Measurements from ENCODE around the gene CFAP92.
A peak's percentile ranks its signal among the peaks of the same experiment; 100 is the strongest.

Gene CFAP92

GRCh38 chr3:129016356-129016719 is 22.5 kb upstream of the CFAP92 start:
- CTCF ChIA-PET: interaction anchor here (0.9 to 6.1 kb wide), 8 partner anchors 8 to 229 kb away, joined by 3 to 44 read pairs (median 10); no protein-coding TSS in a partner anchor
- TF ChIP-seq, protein P1, sequence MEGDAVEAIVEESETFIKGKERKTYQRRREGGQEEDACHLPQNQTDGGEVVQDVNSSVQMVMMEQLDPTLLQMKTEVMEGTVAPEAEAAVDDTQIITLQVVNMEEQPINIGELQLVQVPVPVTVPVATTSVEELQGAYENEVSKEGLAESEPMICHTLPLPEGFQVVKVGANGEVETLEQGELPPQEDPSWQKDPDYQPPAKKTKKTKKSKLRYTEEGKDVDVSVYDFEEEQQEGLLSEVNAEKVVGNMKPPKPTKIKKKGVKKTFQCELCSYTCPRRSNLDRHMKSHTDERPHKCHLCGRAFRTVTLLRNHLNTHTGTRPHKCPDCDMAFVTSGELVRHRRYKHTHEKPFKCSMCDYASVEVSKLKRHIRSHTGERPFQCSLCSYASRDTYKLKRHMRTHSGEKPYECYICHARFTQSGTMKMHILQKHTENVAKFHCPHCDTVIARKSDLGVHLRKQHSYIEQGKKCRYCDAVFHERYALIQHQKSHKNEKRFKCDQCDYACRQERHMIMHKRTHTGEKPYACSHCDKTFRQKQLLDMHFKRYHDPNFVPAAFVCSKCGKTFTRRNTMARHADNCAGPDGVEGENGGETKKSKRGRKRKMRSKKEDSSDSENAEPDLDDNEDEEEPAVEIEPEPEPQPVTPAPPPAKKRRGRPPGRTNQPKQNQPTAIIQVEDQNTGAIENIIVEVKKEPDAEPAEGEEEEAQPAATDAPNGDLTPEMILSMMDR (IDR thresholded peaks at IDR 0.05; ENCODE audit: control extremely low read depth, extremely low read depth, low read depth, missing control alignments): no peak
- DNase-seq (ENCODE audit: extremely low spot score): peak; percentile 47
- POLR2A ChIA-PET: no interaction called here

- POLR2A ChIA-PET: no interaction called here
- DNase-seq (ENCODE audit: extremely low spot score): no peak
- CTCF ChIA-PET: interaction anchor here (0.9 to 6.1 kb wide), 7 partner anchors 11 to 230 kb away, joined by 3 to 44 read pairs (median 15); no protein-coding TSS in a partner anchor
- TF ChIP-seq, protein P1 (IDR thresholded peaks at IDR 0.05; ENCODE audit: control extremely low read depth, extremely low read depth, low read depth, missing control alignments): no peak
Measured at GRCh38 chr3:129015388-129016105, 21.7 kb upstream of the CFAP92 start.

DNA sequence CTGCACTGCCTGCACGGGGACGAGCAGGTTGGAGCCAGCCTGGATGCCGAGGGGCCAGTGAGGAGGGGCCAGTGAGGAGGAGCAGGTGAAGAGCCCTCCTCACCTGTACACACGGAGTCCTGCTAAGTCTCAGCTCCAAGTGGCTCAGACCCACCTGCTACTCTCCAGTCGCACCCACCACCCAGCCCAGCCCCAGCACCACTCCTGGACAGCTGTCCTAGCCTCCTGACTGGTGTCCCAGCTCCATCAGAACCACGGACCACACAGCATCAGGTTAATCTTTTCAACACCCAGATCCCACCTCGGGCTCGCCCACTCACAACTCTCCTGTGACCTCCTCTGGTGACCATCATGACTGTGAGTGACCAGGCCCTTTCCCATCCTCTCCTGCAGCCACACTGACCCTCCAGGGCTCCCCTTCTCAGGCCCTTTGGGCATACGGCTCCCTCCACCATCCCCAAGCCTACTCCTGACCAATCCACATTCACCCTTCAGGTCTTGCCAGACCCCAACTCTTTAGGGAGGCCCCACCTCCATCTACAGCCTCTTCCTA is 21.0 kb upstream of the CFAP92 start:
- ChIA-PET CTCF (interaction anchor here (1.1 to 6.1 kb wide), 5 partner anchors 12 to 231 kb away, joined by 3 to 44 read pairs (median 15); no protein-coding TSS in a partner anchor), POLR2A (no interaction called here)
- TF ChIP-seq, protein P1 (IDR thresholded peaks at IDR 0.05; ENCODE audit: control extremely low read depth, extremely low read depth, low read depth, missing control alignments): no peak
- DNase-seq (ENCODE audit: extremely low spot score): no peak

GRCh38 chr3:129014148-129014547 is 20.3 kb upstream of the CFAP92 start:
- TF ChIP-seq, protein P1 (IDR thresholded peaks at IDR 0.05; ENCODE audit: control extremely low read depth, extremely low read depth, low read depth, missing control alignments): no peak
- ChIA-PET CTCF (interaction anchor here (1.1 to 6.1 kb wide), 3 partner anchors 13 to 232 kb away, joined by 3 to 44 read pairs (median 4); no protein-coding TSS in a partner anchor), POLR2A (no interaction called here)
- no peak for DNase-seq (ENCODE audit: extremely low spot score)

- ChIA-PET CTCF (interaction anchor here (1.2 to 6.1 kb wide), 5 partner anchors 13 to 232 kb away, joined by 3 to 44 read pairs (median 13); no protein-coding TSS in a partner anchor), POLR2A (no interaction called here)
- no peak for DNase-seq (ENCODE audit: extremely low spot score)
- TF ChIP-seq, protein P1 (IDR thresholded peaks at IDR 0.05; ENCODE audit: control extremely low read depth, extremely low read depth, low read depth, missing control alignments): no peak
Measured at GRCh38 chr3:129013491-129013891, 19.6 kb upstream of the CFAP92 start.

- ChIA-PET POLR2A (no interaction called here), CTCF (interaction anchor here (0.7 to 3.6 kb wide), 5 partner anchors 11 to 43 kb away, joined by 3 to 14 read pairs (median 5); no protein-coding TSS in a partner anchor)
- TF ChIP-seq, protein P1 (IDR thresholded peaks at IDR 0.05; ENCODE audit: control extremely low read depth, extremely low read depth, low read depth, missing control alignments): no peak
- DNase-seq (ENCODE audit: extremely low spot score): no peak
Measured at GRCh38 chr3:129010310-129010956, 16.6 kb upstream of the CFAP92 start.

All from GM10248 (cell line).